ENCODE data around the gene CLCF1. TPM values are rescaled to one million over a fixed set of nuclear protein-coding genes. Genes with fewer than 3 reads are reported as not detected.

CLCF1 gene
- total RNA-seq, 1 experiment from 2014 or later, result 2.1 TPM

- H2BK15ac ChIP-seq (ENCODE audit: low read depth, low read length), result no peak overlapping the region
- H2AK5ac ChIP-seq (ENCODE audit: insufficient read length, low read length), result no peak overlapping the region
- H3K79me1 ChIP-seq (ENCODE audit: insufficient read depth, low read depth, low read length, poor library complexity, severe bottlenecking), result no peaks in the 10 kb centered on the region
- H4K5ac ChIP-seq (ENCODE audit: insufficient read length, low read depth, low read length), result no peak overlapping the region
- peaks cover 81% of the 10 kb centered on the region for H3K27me3 Mint-ChIP-seq (ENCODE audit: low read depth)
- no peak for TF ChIP-seq CTCF (conservative IDR thresholded peaks at IDR 0.05)
- peak overlapping the region; percentile 37 for H3K4me2 ChIP-seq (ENCODE audit: insufficient read depth, insufficient read length, low read length)
- H3K27ac Mint-ChIP-seq, result no peak overlapping the region
- H3K4me1 Mint-ChIP-seq, result peaks cover 47 to 54% of the 10 kb centered on the region in 2 experiments
- H3K56ac ChIP-seq (ENCODE audit: insufficient read length, low read depth, low read length), result no peak overlapping the region
- H3K4me3 Mint-ChIP-seq, result peak overlapping the region; percentile 65 to 85
- no peak overlapping the region for H4K91ac ChIP-seq (ENCODE audit: insufficient read length, low read depth, low read length)
- no peak overlapping the region for H3T11ph ChIP-seq (ENCODE audit: low read length)
- no peak overlapping the region for H2AFZ ChIP-seq (ENCODE audit: low read length)
- no peak overlapping the region for H2BK5ac ChIP-seq (ENCODE audit: insufficient read length, low read length)
- no peaks in the 10 kb centered on the region for H3K79me2 ChIP-seq (ENCODE audit: insufficient read depth, low read length)
- H3K18ac ChIP-seq (ENCODE audit: insufficient read length, low read depth, low read length), result no peak overlapping the region
- no peak overlapping the region for H2BK120ac ChIP-seq (ENCODE audit: low read depth, low read length, poor library complexity, severe bottlenecking)
- H3K9me3 ChIP-seq (ENCODE audit: control insufficient read depth, low read depth, low read length), result no peaks in the 10 kb centered on the region
- H3K23ac ChIP-seq (ENCODE audit: insufficient read length, low read depth, low read length), result no peak overlapping the region
- H4K20me1 ChIP-seq (ENCODE audit: control insufficient read depth, insufficient read depth, insufficient read length), result peaks cover 3% of the 10 kb centered on the region
- H3K23me2 ChIP-seq (ENCODE audit: insufficient read length, low read depth, low read length, poor library complexity, severe bottlenecking), result peaks cover 30% of the 10 kb centered on the region
- no peak overlapping the region for H3K27ac ChIP-seq (ENCODE audit: insufficient read length, low read depth, low read length)
- H2BK12ac ChIP-seq (ENCODE audit: insufficient read length, low read depth, low read length), result no peak overlapping the region
- H2BK20ac ChIP-seq (ENCODE audit: low read depth, low read length, poor library complexity, severe bottlenecking), result no peak overlapping the region
- H3K9me3 Mint-ChIP-seq, result no peaks in the 10 kb centered on the region; a peak in 2 of 5 replicates
- H3K4me1 ChIP-seq (ENCODE audit: insufficient read depth, low read length), result peaks cover 7% of the 10 kb centered on the region; the same call in 1 of the 2 replicates
- peaks cover 6% of the 10 kb centered on the region; the same call in 1 of the 2 replicates for H3K27me3 ChIP-seq (ENCODE audit: insufficient read depth, low read length)
- no peak overlapping the region for H3K14ac ChIP-seq (ENCODE audit: insufficient read depth, low read length)
- H3K9ac ChIP-seq (ENCODE audit: extremely low read depth, insufficient read length, low read length), result no peak overlapping the region
- WGBS (ENCODE audit: extremely low coverage, insufficient read length, low lambda C conversion rate), result no CpG with 5 or more reads among the region's 16 CpGs
- no peak overlapping the region for H3K4ac ChIP-seq (ENCODE audit: low read depth, low read length)
- no peaks in the 10 kb centered on the region; a peak in 1 of 7 replicates for H3K36me3 Mint-ChIP-seq (ENCODE audit: insufficient read depth in 1 of 3, low read depth in 3 of 3)
- DNase-seq, result no peak
- H4K8ac ChIP-seq (replicated peaks; ENCODE audit: insufficient read length, low read depth, low read length), result no peak overlapping the region
Observed at GRCh38 chr11:67371911-67372320, 1.5 kb downstream of the CLCF1 start.

Measured in H9 (cell line).